HG02970 (cell line): Measurements from ENCODE around the gene GBP7.
"Not testable (repeated sequence)": the region's sequence is repeated elsewhere in the genome, so short reads cannot be mapped to it uniquely, and the experiment has no call there.

Experiments used
- ATAC-seq: cut with Tn5 transposase; IDR thresholded peaks from one replicate; pipeline ENCODE4 v1.9.1; 2021; ENCODE audit warnings: mild to moderate bottlenecking, moderate library complexity, moderate number of reproducible peaks; ENCODE audit not compliant: unreplicated experiment, low FRiP score

The GBP7 gene, protein sequence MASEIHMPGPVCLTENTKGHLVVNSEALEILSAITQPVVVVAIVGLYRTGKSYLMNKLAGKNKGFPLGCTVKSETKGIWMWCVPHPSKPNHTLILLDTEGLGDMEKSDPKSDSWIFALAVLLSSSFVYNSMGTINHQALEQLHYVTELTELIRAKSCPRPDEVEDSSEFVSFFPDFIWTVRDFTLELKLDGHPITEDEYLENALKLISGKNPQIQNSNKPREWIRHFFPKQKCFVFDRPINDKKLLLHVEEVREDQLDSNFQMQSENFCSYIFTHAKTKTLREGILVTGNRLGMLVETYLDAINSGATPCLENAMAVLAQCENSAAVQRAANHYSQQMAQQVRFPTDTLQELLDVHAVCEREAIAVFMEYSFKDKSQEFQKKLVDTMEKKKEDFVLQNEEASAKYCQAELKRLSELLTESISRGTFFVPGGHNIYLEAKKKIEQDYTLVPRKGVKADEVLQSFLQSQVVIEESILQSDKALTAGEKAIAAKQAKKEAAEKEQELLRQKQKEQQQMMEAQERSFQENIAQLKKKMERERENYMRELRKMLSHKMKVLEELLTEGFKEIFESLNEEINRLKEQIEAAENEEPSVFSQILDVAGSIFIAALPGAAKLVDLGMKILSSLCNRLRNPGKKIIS

GRCh38 chr1:89175601-89176256 is at the start of gene GBP7:
Gene GBP7 (minus strand): TSS chr1:89176003. CDS start chr1:89171935, 4,068 bp downstream.
- ATAC-seq = no peak

DNA sequence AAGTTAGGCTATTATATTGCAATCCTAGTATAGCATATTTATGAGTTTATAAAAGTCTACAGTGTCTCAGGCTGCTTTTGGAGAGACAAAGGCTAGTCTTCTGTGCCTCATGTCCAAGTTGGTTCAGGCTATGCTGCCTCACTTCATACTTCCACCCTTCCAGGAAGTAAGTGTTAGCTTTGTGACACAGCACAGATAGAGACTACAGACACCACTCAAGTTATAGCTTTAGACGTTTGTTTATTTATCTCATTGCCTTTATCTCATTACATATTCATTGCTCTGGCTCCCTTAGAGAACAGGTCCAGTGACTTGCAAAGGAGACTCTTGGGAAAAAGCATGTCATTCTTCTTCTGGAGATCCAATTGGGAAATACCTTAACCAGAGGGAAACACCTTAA is 45.5 kb upstream of the GBP7 start:
- no peak for ATAC-seq

DNA sequence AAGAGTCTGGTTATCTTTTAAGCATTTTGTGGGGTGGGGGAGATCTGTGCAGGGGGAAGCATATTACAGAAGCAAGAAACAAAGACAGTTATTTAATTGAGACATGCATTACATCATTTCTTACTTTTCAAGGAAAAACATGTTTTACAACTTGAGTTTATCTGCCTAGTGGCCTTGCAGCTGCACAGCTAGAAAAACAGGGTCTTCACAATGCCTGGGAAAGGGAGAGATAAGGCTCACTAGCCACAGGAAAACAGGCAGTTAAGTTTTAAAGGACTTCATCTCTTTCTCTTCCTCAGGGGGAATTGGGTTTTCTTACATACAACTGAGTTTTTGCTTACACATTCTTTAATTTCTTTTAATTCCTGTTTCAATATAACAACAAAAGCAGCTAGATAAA is 44.0 kb upstream of the GBP7 start:
- ATAC-seq = not testable (repeated sequence)

DNA sequence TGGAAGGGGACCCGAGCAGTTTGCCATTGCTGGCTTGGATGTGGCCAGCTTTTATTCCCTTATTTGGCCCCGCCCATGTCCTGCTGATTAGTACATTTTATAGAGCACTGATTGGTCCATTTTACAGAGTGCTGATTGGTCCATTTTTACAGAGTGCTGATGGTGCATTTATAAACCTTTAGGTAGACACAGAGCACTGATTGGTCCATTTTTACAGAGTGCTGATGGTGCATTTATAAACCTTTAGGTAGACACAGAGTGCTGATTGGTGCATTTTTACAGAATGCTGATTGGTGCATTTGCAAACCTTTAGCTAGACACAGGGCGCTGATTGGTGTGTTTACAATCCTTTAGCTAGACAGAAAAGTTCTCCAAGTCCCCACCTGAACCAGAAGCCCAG is 43.1 kb upstream of the GBP7 start:
- ATAC-seq = not testable (repeated sequence)

- no peak for ATAC-seq
Measured at GRCh38 chr1:89213347-89213746, 37.5 kb upstream of the GBP7 start.

DNA sequence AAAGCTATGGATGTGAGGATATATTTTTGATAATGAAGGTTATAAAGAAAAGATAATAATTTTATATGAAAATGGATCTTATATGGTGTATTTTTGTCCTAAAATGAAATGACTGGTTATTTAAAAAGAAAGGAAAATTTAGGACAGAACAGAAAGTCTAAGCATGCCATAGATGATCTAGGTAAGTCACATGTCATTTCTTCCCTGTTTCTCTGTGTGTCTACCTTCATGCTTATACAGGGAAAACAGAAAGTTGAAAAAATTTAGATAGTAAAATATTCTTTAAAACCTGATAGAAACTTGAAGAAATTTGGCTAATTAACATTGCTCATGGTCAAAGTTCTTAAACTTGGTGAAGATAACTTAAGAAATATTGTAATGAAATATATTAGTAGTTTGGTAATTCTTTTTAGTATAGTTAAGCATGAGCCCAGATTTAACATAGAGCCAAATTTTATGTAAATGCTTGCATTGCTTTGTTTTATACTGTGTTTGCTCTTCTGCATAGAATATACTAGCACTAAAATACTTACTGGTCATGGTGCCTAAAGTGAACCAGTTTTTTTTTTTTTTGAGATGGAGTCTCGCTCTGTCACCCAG is 35.3 kb upstream of the GBP7 start:
- no peak for ATAC-seq

DNA sequence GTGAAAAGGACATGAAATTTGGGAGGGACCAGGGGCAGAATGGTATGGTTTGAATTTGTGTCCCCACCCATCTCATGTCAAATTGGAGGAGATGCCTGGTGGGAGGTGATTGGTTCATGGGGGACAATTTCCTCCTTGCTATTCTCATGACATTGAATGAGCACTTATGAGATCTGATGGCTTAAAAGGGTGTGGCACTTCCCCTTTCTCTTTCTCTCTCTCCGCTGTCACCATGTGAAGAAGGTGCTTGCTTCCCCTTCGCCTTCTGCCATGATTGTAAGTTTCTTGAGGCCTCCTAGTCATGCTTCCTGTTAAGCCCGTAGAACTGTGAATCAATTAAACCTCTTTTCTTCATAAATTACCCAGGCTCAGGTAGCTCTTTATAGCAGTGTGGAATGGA is 30.6 kb upstream of the GBP7 start:
- ATAC-seq = no peak

DNA sequence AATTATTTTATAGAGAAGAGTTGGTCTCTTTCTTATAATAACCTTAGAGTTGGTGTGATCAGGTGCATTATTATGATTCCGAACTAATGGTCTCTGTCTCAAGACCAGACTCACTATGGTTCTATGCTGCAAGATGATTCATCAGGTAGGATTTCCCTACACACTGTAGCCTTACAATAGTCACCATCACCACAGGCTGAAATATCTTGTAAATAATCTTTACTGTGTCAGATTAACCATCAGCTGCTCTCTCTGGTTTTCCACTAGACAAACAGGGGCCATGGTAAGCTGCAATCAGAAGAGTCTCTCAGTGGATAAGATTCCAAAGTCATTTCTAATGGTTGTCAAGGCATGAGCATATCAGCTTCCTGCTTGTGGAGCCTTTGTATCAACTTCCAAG is 27.4 kb upstream of the GBP7 start:
- ATAC-seq = no peak

GRCh38 chr1:89201106-89201794 is 25.4 kb upstream of the GBP7 start:
- ATAC-seq = peak; percentile 42

DNA sequence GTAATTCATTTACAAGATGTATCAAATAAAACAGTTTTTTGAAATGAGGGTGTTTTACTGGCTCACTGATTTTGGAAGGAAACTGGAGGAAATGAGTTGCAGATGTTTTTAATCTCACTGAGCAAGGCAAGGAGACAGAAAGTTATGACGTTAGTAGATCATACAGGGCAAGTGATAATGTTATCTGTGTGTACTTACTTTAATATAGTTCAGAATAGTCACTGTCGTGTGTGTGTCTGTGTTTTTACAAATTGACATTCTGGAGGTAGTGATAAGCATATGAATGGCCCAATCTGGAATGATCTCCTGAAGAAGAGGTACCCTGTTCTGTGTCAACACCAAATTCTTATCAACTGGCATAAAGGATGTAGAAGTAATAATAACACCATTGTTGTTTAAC is 24.9 kb upstream of the GBP7 start:
- ATAC-seq = no peak

- ATAC-seq = no peak
Measured at GRCh38 chr1:89199525-89200031, 23.8 kb upstream of the GBP7 start.

- peak; percentile 54 for ATAC-seq
Measured at GRCh38 chr1:89198491-89199072, 22.8 kb upstream of the GBP7 start, which contains the start of gene GBP4. Gene GBP4 (minus strand): TSS chr1:89198942. CDS start chr1:89198834, 108 bp downstream.

DNA sequence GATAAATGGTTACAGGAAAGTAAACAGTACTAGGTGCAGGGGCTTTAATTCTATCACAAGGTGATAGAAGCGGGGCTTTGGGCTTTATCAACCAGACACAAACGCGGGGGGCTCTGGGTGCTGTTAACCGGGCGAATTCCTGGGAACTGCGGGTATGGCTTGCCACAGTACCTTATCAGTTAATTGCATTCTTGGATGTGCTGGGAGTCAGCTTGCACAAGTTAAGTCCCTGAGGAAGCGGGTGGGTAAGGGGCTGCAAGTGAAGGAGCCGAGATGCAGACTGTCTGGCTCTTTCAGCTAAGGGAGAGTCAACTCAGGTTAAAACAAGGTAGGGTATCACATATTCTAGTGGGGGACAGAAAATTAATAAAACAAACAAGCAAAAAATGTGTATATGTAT is 22.3 kb upstream of the GBP7 start:
- no peak for ATAC-seq

DNA sequence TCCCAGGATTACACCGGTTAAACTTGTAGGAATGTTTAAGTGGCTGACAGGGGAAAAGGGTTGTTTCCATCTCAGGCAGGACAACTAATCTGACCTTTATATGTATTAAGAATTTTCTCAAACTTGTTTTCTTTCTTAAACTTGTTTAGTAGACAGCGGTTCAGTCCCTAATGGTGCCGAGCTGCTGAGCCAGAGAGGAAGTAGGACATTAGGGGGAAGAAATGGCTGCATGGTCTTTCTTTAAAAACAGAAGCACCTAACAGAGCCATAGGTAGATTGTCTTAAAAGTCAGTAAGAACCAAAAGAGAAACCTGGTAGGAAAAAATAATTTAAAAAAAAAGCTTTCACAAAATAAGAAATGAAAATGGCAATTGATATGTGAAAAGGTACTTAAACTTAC is 19.7 kb upstream of the GBP7 start:
- no peak for ATAC-seq

- no peak for ATAC-seq
Measured at GRCh38 chr1:89191314-89191713, 15.5 kb upstream of the GBP7 start.

DNA sequence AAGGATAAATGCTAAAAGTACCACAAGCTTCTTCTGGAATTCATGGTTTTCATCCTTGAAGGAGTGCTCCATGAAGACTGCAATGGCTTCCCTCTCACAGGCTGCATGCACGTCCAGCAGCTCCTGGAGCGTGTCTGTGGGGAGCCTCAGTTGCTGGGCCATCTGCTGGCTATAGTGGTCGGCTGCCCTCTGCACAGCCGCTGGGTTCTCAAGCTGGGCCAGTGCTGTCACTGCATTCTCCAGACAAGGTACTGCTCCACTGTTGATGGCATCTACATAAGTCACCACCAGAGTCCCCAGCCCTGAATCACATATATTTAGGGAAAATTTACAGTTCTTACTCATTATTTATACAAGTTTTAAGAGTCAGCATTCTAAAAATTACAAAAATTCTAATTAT is 14.2 kb upstream of the GBP7 start:
- no peak for ATAC-seq

- no peak for ATAC-seq
Measured at GRCh38 chr1:89179343-89179742, 3.5 kb upstream of the GBP7 start.

DNA sequence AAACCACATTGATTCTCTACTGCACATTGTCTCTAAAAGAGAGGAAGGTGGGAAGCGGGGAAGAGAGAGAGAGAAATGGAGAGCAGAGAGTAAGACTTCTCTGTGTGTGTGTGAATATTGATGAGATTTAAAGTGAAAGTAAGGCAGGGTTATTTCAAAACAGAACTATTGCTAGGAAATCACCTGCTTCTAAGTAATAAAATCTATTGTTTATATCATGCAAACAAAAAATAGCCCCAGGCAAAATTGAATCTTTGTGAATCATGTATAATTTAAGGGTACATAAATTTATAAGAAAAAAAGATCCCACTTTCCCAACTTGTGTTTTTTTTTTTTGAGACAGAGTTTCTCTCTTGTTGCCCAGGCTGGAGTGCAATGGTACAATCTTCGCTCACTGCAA is 1.2 kb upstream of the GBP7 start:
- no peak for ATAC-seq

GRCh38 chr1:89174491-89174890 is 1.3 kb downstream of the GBP7 start:
- ATAC-seq = no peak
